ENCODE results near the gene GPRC5A.

Gene GPRC5A

DNA sequence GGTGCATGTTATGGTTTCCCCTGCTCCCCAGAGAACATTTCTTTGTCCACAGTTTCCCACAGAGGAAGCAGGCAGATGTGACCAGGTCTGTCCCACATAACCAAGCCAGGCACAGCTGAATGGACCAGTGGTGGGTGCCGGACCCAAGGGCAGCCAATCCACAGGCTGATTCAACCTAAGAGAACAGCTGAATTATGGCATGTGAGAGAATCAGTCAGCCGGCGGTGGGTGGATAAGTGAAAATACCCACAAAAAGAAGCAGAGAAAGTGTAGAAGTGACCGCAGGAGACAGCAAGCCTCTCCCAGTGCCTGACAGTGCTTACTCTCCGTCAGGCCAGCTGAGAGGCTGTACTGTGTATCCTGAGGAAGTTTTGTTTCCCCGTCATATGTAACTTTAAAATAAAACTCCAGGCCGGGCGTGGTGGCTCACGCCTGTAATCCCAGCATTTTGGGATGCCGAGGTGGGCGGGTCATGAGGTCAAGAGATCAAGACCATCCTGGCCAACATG is 45.7 kb downstream of the GPRC5A start:
- Histone ChIP-seq H3K9me3 (ENCODE audit: control insufficient read depth in 5 of 5, low read length in 5 of 5) (no peaks in the 10 kb centered on the region), H3K36me3 (ENCODE audit: control insufficient read depth in 5 of 5, insufficient read depth in 5 of 5, low read length in 5 of 5) (no peaks in the 10 kb centered on the region), H3K4me3 (ENCODE audit: low read depth in 1 of 5, low read length in 5 of 5) (no peak overlapping the region), H3K27ac (ENCODE audit: low read depth, low read length) (no peak overlapping the region), H3K27me3 (ENCODE audit: control insufficient read depth in 5 of 5, insufficient read depth in 4 of 5, low read length in 5 of 5) (no peaks in the 10 kb centered on the region), H3K4me1 (ENCODE audit: control insufficient read depth in 5 of 5, insufficient read depth in 5 of 5, low read length in 5 of 5) (peaks cover 0 to 6% (median 0%) of the 10 kb centered on the region in 5 donors), H3K9ac (ENCODE audit: low read length in 5 of 5) (no peak overlapping the region)

GRCh38 chr12:12938541-12938940 is 47.2 kb downstream of the GPRC5A start:
- H3K9me3 ChIP-seq (ENCODE audit: control insufficient read depth in 5 of 5, low read length in 5 of 5), result no peaks in the 10 kb centered on the region
- no peak overlapping the region for H3K9ac ChIP-seq (ENCODE audit: low read length in 5 of 5)

DNA sequence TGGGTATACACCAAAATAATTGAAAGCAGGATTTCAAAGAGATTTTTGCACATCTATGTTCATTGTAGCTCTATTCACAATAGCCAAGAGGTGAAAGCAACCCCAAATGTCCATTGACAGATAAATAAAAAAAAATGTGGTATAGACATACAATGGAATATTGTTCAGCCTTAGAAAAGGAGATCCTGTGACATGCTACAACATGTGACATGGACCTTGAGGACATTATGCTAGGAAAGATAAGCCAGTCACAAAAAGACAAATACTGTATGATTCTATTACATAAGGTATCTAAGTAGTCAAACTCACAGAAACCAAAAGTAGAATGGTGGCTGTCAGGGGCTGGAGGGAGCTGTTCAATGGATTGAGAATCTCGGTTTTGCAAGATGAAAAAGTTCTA is 48.5 kb downstream of the GPRC5A start:
- Histone ChIP-seq H3K9ac (ENCODE audit: low read length in 5 of 5) (no peak overlapping the region), H3K4me3 (ENCODE audit: low read depth in 1 of 5, low read length in 5 of 5) (no peak overlapping the region), H3K36me3 (ENCODE audit: control insufficient read depth in 5 of 5, insufficient read depth in 5 of 5, low read length in 5 of 5) (no peaks in the 10 kb centered on the region), H3K27me3 (ENCODE audit: control insufficient read depth in 5 of 5, insufficient read depth in 4 of 5, low read length in 5 of 5) (no peaks in the 10 kb centered on the region), H3K9me3 (ENCODE audit: control insufficient read depth in 5 of 5, low read length in 5 of 5) (no peaks in the 10 kb centered on the region), H3K27ac (ENCODE audit: low read depth, low read length) (no peak overlapping the region), H3K4me1 (ENCODE audit: control insufficient read depth in 5 of 5, insufficient read depth in 5 of 5, low read length in 5 of 5) (peaks cover 0 to 12% (median 8%) of the 10 kb centered on the region in 5 donors)

More at GRCh38 chr12:12938541-12938940, 47.2 kb downstream of the GPRC5A start:
- no peak overlapping the region for H3K4me3 ChIP-seq (ENCODE audit: low read depth in 1 of 5, low read length in 5 of 5)
- no peak overlapping the region for H3K27ac ChIP-seq (ENCODE audit: low read depth, low read length)
- no peaks in the 10 kb centered on the region for H3K36me3 ChIP-seq (ENCODE audit: control insufficient read depth in 5 of 5, insufficient read depth in 5 of 5, low read length in 5 of 5)
- H3K4me1 ChIP-seq (ENCODE audit: control insufficient read depth in 5 of 5, insufficient read depth in 5 of 5, low read length in 5 of 5), result peaks cover 0 to 6% (median 3%) of the 10 kb centered on the region in 5 donors
- no peaks in the 10 kb centered on the region for H3K27me3 ChIP-seq (ENCODE audit: control insufficient read depth in 5 of 5, insufficient read depth in 4 of 5, low read length in 5 of 5)

DNA sequence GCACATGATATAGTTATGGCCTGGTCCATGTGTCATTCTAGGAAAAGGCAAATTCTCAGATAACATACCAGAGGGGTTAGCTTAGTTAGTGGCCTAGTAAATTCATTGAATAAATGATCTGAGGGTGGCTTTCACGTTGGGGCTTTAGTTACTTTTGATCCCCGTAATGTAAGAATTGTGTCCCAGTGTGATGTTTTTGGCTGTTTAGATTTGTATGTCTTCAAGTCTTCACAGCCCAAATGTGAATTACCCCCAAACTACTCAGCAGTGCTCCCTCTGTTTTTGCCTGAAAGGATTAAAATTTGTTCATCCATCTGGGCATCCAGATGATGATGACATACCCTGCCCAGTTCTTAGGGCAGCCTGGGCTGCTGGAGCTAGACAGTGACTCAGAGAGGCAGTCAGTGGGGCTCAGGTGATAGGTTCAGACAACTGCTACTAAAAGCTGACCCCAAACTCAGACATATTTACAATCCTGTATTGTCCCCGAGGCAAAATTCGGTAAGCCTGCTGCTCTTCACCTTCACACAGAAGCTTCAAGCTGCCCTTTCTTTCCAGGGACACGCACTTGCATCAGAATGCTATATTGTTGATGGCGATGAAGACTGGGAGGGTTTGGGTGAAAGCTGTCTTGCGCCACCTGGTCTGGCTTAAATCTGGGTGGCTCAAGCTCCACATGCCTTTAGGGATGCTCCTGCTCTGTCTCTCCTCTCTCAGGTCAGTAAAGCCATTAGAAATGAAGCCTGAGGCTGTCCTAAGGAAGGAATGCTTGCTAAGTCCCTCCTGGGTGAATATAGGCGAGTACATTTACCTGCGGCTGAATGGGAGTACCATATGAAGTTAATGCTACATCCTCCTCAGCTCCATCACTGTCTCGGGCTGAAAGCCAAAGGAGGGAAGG is 50.3 kb downstream of the GPRC5A start:
- H3K36me3 ChIP-seq (ENCODE audit: control insufficient read depth in 5 of 5, insufficient read depth in 5 of 5, low read length in 5 of 5), result no peaks in the 10 kb centered on the region
- H3K4me1 ChIP-seq (ENCODE audit: control insufficient read depth in 5 of 5, insufficient read depth in 5 of 5, low read length in 5 of 5), result peaks cover 0 to 12% (median 8%) of the 10 kb centered on the region in 5 donors
- no peak overlapping the region for H3K9ac ChIP-seq (ENCODE audit: low read length in 5 of 5)
- H3K9me3 ChIP-seq (ENCODE audit: control insufficient read depth in 5 of 5, low read length in 5 of 5), result no peaks in the 10 kb centered on the region
- no peaks in the 10 kb centered on the region for H3K27me3 ChIP-seq (ENCODE audit: control insufficient read depth in 5 of 5, insufficient read depth in 4 of 5, low read length in 5 of 5)
- no peak overlapping the region for H3K27ac ChIP-seq (ENCODE audit: low read depth, low read length)
- H3K4me3 ChIP-seq (ENCODE audit: low read depth in 1 of 5, low read length in 5 of 5), result no peak overlapping the region

GRCh38 chr12:12943586-12944260 is 52.4 kb downstream of the GPRC5A start:
- Histone ChIP-seq H3K27me3 (ENCODE audit: control insufficient read depth in 5 of 5, insufficient read depth in 4 of 5, low read length in 5 of 5) (no peaks in the 10 kb centered on the region), H3K4me3 (ENCODE audit: low read depth in 1 of 5, low read length in 5 of 5) (no peak overlapping the region), H3K27ac (ENCODE audit: low read depth, low read length) (no peak overlapping the region), H3K36me3 (ENCODE audit: control insufficient read depth in 5 of 5, insufficient read depth in 5 of 5, low read length in 5 of 5) (no peaks in the 10 kb centered on the region), H3K9ac (ENCODE audit: low read length in 5 of 5) (no peak overlapping the region), H3K4me1 (ENCODE audit: control insufficient read depth in 5 of 5, insufficient read depth in 5 of 5, low read length in 5 of 5) (peaks cover 0 to 12% (median 8%) of the 10 kb centered on the region in 5 donors), H3K9me3 (ENCODE audit: control insufficient read depth in 5 of 5, low read length in 5 of 5) (no peaks in the 10 kb centered on the region)

DNA sequence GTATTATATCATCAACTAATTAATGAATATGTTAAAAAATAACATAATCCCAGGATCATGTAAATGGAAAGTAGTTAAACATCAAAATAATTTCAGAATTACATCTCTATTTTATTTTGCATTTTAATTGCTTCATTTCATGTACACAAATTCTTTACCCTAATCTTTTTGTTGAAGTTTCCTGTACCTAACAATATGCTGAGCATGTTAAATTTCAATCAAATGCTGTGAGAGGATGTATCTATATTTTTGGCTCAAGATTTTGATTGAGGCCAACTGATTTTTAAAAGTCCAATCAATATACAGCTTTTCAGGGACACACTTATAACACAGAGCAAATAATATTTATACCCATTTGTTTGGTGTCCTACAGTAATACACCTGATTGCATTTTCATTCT is 54.2 kb downstream of the GPRC5A start:
- Histone ChIP-seq H3K4me1 (ENCODE audit: control insufficient read depth in 5 of 5, insufficient read depth in 5 of 5, low read length in 5 of 5) (peaks cover 0 to 12% (median 5%) of the 10 kb centered on the region in 5 donors), H3K27me3 (ENCODE audit: control insufficient read depth in 5 of 5, insufficient read depth in 4 of 5, low read length in 5 of 5) (no peaks in the 10 kb centered on the region), H3K9ac (ENCODE audit: low read length in 5 of 5) (no peak overlapping the region), H3K9me3 (ENCODE audit: control insufficient read depth in 5 of 5, low read length in 5 of 5) (no peaks in the 10 kb centered on the region), H3K36me3 (ENCODE audit: control insufficient read depth in 5 of 5, insufficient read depth in 5 of 5, low read length in 5 of 5) (no peaks in the 10 kb centered on the region), H3K4me3 (ENCODE audit: low read depth in 1 of 5, low read length in 5 of 5) (no peak overlapping the region), H3K27ac (ENCODE audit: low read depth, low read length) (no peak overlapping the region)

DNA sequence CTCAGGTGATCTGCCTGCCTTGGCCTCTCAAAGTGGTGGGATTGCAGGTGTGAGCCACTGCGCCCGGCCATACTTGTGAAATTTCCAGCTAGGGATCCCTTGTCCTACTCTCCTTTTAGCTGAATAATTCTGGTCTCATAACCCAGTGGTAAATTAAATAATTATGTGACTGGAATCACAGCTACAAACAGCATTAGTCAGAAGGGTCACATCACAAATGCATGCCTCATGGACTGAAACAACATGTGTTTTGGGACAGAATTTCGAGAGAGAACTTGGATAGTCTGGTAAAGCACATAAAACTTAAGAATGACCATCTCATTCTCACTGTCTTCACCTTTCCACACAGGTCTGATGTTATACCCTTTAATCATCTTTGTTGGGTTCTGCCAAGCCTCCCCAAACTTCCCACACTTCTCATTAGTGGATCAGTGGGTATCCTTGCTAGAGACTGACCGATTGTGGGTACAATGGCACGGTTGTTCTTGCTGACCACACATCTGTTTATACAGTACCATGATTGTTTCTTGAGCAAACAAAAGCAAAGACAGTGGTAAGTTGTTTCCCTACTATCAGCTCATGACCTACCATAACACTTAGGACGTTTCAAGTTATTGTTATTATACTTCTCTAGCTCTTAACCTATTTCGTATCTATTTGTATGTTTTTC is 55.5 kb downstream of the GPRC5A start:
- no peaks in the 10 kb centered on the region for H3K27me3 ChIP-seq (ENCODE audit: control insufficient read depth in 5 of 5, insufficient read depth in 4 of 5, low read length in 5 of 5)
- H3K4me3 ChIP-seq (ENCODE audit: low read depth in 1 of 5, low read length in 5 of 5), result no peak overlapping the region
- no peaks in the 10 kb centered on the region for H3K9me3 ChIP-seq (ENCODE audit: control insufficient read depth in 5 of 5, low read length in 5 of 5)
- peaks cover 0 to 12% (median 5%) of the 10 kb centered on the region in 5 donors for H3K4me1 ChIP-seq (ENCODE audit: control insufficient read depth in 5 of 5, insufficient read depth in 5 of 5, low read length in 5 of 5)
- H3K36me3 ChIP-seq (ENCODE audit: control insufficient read depth in 5 of 5, insufficient read depth in 5 of 5, low read length in 5 of 5), result no peaks in the 10 kb centered on the region
- H3K9ac ChIP-seq (ENCODE audit: low read length in 5 of 5), result no peak overlapping the region
- H3K27ac ChIP-seq (ENCODE audit: low read depth, low read length), result no peak overlapping the region

DNA sequence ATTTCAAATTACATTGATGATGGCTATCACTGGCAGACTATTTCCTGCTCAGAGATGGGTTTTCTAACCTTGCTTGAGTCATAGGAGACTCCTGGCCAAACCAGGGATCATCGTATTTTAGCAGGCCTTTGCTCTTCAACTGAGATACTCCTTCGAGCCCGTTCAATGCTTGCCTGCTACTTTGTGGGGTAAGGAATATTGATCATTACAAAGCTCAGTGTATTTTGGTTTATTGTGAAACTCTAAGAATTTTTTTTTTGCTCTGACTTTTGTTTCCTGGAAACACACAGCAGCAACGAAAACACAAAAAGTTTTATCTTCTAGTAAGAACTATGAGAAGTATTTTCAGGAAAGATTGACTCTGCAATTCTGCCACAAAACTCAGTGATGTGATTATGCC is 56.5 kb downstream of the GPRC5A start:
- no peaks in the 10 kb centered on the region for H3K27me3 ChIP-seq (ENCODE audit: control insufficient read depth in 5 of 5, insufficient read depth in 4 of 5, low read length in 5 of 5)
- no peak overlapping the region for H3K27ac ChIP-seq (ENCODE audit: low read depth, low read length)
- H3K9ac ChIP-seq (ENCODE audit: low read length in 5 of 5), result no peak overlapping the region

GRCh38 chr12:12951504-12951903 is 60.1 kb downstream of the GPRC5A start:
- no peaks in the 10 kb centered on the region for H3K4me1 ChIP-seq (ENCODE audit: control insufficient read depth in 5 of 5, insufficient read depth in 5 of 5, low read length in 5 of 5)
- H3K27me3 ChIP-seq (ENCODE audit: control insufficient read depth in 5 of 5, insufficient read depth in 4 of 5, low read length in 5 of 5), result no peaks in the 10 kb centered on the region
- H3K9me3 ChIP-seq (ENCODE audit: control insufficient read depth in 5 of 5, low read length in 5 of 5), result no peaks in the 10 kb centered on the region
- no peak overlapping the region for H3K27ac ChIP-seq (ENCODE audit: low read depth, low read length)
- H3K36me3 ChIP-seq (ENCODE audit: control insufficient read depth in 5 of 5, insufficient read depth in 5 of 5, low read length in 5 of 5), result no peaks in the 10 kb centered on the region
- no peak overlapping the region for H3K9ac ChIP-seq (ENCODE audit: low read length in 5 of 5)
- H3K4me3 ChIP-seq (ENCODE audit: low read depth in 1 of 5, low read length in 5 of 5), result no peak overlapping the region

More for the DNA sequence above, 56.5 kb downstream of the GPRC5A start:
- Histone ChIP-seq H3K9me3 (ENCODE audit: control insufficient read depth in 5 of 5, low read length in 5 of 5) (no peaks in the 10 kb centered on the region), H3K4me3 (ENCODE audit: low read depth in 1 of 5, low read length in 5 of 5) (no peak overlapping the region), H3K4me1 (ENCODE audit: control insufficient read depth in 5 of 5, insufficient read depth in 5 of 5, low read length in 5 of 5) (peaks cover 0 to 12% (median 5%) of the 10 kb centered on the region in 5 donors), H3K36me3 (ENCODE audit: control insufficient read depth in 5 of 5, insufficient read depth in 5 of 5, low read length in 5 of 5) (no peaks in the 10 kb centered on the region)
